GM23338 (cell line): ENCODE measurements around the gene RAI14. TPM values are rescaled to one million over a fixed set of nuclear protein-coding genes. Genes with fewer than 3 reads are reported as not detected.

Experiments used
- ATAC-seq: fragments of 200-7000 bp; cut with Tn5 transposase; 3 replicates; pipeline ENCODE4 v1.9.1; 2020
- DNase-seq: peaks from one replicate; pipeline ENCODE4 v3.0.0-alpha.2; 2015; ENCODE audit warnings: low spot score
- H2AFZ ChIP-seq: fragments of 200-600 bp; sonication (generic); 2 replicates; pipeline ENCODE4 v1.8.0; 2016; ENCODE audit warnings: antibody characterized with exemption, mild to moderate bottlenecking, moderate library complexity
- H3F3A ChIP-seq: fragments of 200-600 bp; sonication (generic); replicated peaks from 2 replicates; pipeline ENCODE4 v1.8.0; 2017; ENCODE audit warnings: antibody characterized with exemption, mixed run types, low read depth
- H3K27ac ChIP-seq: fragments of 200-600 bp; sonication (generic); 2 replicates; pipeline ENCODE4 v1.6.1; 2016; ENCODE audit warnings: low read depth
- H3K27me3 ChIP-seq: fragments of 200-600 bp; sonication (generic); 2 replicates; pipeline ENCODE4 v1.8.0; 2016; ENCODE audit warnings: mild to moderate bottlenecking, mixed run types, moderate library complexity; ENCODE audit not compliant: insufficient read depth
- H3K36me3 ChIP-seq: fragments of 200-600 bp; sonication (generic); 2 replicates; pipeline ENCODE4 v1.8.0; 2016; ENCODE audit warnings: mild to moderate bottlenecking; ENCODE audit not compliant: insufficient read depth
- H3K4me1 ChIP-seq: fragments of 200-600 bp; sonication (generic); 2 replicates; pipeline ENCODE4 v1.8.0; 2016; ENCODE audit warnings: mild to moderate bottlenecking, moderate library complexity; ENCODE audit not compliant: insufficient read depth
- H3K4me2 ChIP-seq: fragments of 200-600 bp; sonication (generic); 2 replicates; pipeline ENCODE4 v1.7.1; 2017; ENCODE audit warnings: mixed run types
- H3K4me3 ChIP-seq: fragments of 200-600 bp; sonication (generic); 2 replicates; pipeline ENCODE4 v1.6.1; 2016; ENCODE audit warnings: mixed run types
- H3K79me2 ChIP-seq: fragments of 200-600 bp; sonication (generic); replicated peaks from 2 replicates; pipeline ENCODE4 v1.8.0; 2017; ENCODE audit warnings: mild to moderate bottlenecking; ENCODE audit not compliant: insufficient read depth
- H3K9me2 ChIP-seq: fragments of 200-600 bp; sonication (generic); 2 replicates; pipeline ENCODE4 v1.8.0; 2017; ENCODE audit not compliant: insufficient read depth
- H4K20me1 ChIP-seq: fragments of 200-600 bp; sonication (generic); replicated peaks from 2 replicates; pipeline ENCODE4 v1.8.0; 2017; ENCODE audit warnings: mild to moderate bottlenecking; ENCODE audit not compliant: insufficient read depth
- H3K27ac Mint-ChIP-seq: 2 replicates; pipeline ENCODE4 v1.8.0; 2020; ENCODE audit warnings: inconsistent platforms, mild to moderate bottlenecking, moderate library complexity, mixed read lengths
- H3K27me3 Mint-ChIP-seq: 3 replicates; pipeline ENCODE4 v1.8.0; 2022; ENCODE audit warnings: low read depth, mild to moderate bottlenecking, moderate library complexity, mixed read lengths, inconsistent platforms; ENCODE audit not compliant: insufficient read depth, poor library complexity
- H3K36me3 Mint-ChIP-seq: 3 replicates; pipeline ENCODE4 v1.8.0; 2021; ENCODE audit warnings: low read depth, mild to moderate bottlenecking, inconsistent platforms, moderate library complexity, mixed read lengths
- H3K4me1 Mint-ChIP-seq: 3 replicates; pipeline ENCODE4 v1.8.0; 2020; ENCODE audit warnings: mild to moderate bottlenecking, inconsistent platforms, mixed read lengths
- H3K4me3 Mint-ChIP-seq: 3 replicates; pipeline ENCODE4 v1.8.0; 2021; ENCODE audit warnings: moderate library complexity, mild to moderate bottlenecking, inconsistent platforms, mixed read lengths
- H3K9me3 Mint-ChIP-seq: 3 replicates; pipeline ENCODE4 v1.8.0; 2020; ENCODE audit warnings: moderate library complexity, mild to moderate bottlenecking, inconsistent platforms, mixed read lengths
- CTCF ChIP-seq, 2 experiments: fragments of 200-600 bp in 1 of 2; sonication (generic) in 1 of 2; conservative IDR thresholded peaks; 2 replicates each; pipeline versions ENCODE4 v1.5.1 to v1.6.1; 2016 to 2017; ENCODE audit warnings: antibody characterized with exemption in 2 of 2, low read depth in 2 of 2, mild to moderate bottlenecking in 2 of 2, moderate library complexity in 1 of 2
- EZH2 ChIP-seq: fragments of 200-600 bp; sonication (generic); IDR thresholded peaks from one replicate; pipeline ENCODE4 v1.8.0; 2017; ENCODE audit warnings: antibody characterized with exemption, mild to moderate bottlenecking, low read depth; ENCODE audit not compliant: unreplicated experiment
- EZH2phosphoT487 ChIP-seq: fragments of 200-600 bp; sonication (generic); IDR thresholded peaks from one replicate; pipeline ENCODE4 v1.8.1; 2018; ENCODE audit warnings: antibody characterized with exemption; ENCODE audit not compliant: unreplicated experiment
- REST ChIP-seq: IDR thresholded peaks from one replicate; pipeline ENCODE4 v1.6.1; 2018; ENCODE audit warnings: antibody characterized with exemption; ENCODE audit not compliant: unreplicated experiment
- STAT1 ChIP-seq: IDR thresholded peaks from one replicate; pipeline ENCODE4 v1.6.1; 2016; ENCODE audit warnings: antibody characterized with exemption; ENCODE audit not compliant: unreplicated experiment
- ZNF114 ChIP-seq: fragments of 250-450 bp; sonication (Bioruptor Pico); IDR thresholded peaks from 2 replicates; pipeline ENCODE4 v1.5.0; 2020; ENCODE audit warnings: mild to moderate bottlenecking, moderate library complexity
- ZNF331 ChIP-seq: fragments of 250-450 bp; sonication (Bioruptor Pico); IDR thresholded peaks from 2 replicates; pipeline ENCODE4 v1.5.0; 2020; ENCODE audit warnings: low read depth, mild to moderate bottlenecking, moderate library complexity
- ZNF462 ChIP-seq: fragments of 250-450 bp; sonication (Bioruptor Pico); IDR thresholded peaks from 2 replicates; pipeline ENCODE4 v1.5.0; 2020; ENCODE audit warnings: mild to moderate bottlenecking, moderate library complexity
- polyA plus RNA-seq: library from polyadenylated mRNA; unstranded; fragments of >200 nt; fragmentation: Nextera tagmentation; extraction: Ambion mirVana; gene quantifications from 2 replicates; pipeline ENCODE4 v1.2.1, GENCODE V29; 2016
- total RNA-seq: library from RNA; depleted of rRNA; stranded (reverse); fragments of >200 nt; shearing (Covaris generic); gene quantifications from 2 replicates; pipeline ENCODE4 v1.2.3, GENCODE V29; 2014

Gene RAI14
- total and polyA plus RNA-seq, 2 experiments from 2014 or later: 58.8 to 95.8 TPM

- TF ChIP-seq ZNF462 (CRISPR knock-in tag) (no peak), STAT1 (no peak), CTCF (conservative IDR thresholded peaks at IDR 0.05; ENCODE audit: low read depth in 2 of 2) (no peak), EZH2phosphoT487 (no peak)
These were observed 62.4 kb downstream of the RAI14 start (continued) for GRCh38 chr5:34718516-34718915.

- H3K4me2 ChIP-seq: peak overlapping the region; percentile 67
- Mint-ChIP-seq H3K9me3 (no peaks in the 10 kb centered on the region), H3K4me3 (peak overlapping the region; percentile 26; the same call in 1 of the 3 replicates)
These were observed 62.9 kb downstream of the RAI14 start for GRCh38 chr5:34719029-34719428.

More at GRCh38 chr5:34719029-34719428, 62.9 kb downstream of the RAI14 start:
- ATAC-seq (no peak; the same call in 2 of the 3 replicates), DNase-seq (no peak)
- H4K20me1 ChIP-seq: peaks cover 2% of the 10 kb centered on the region; the same call in 1 of the 2 replicates
- Mint-ChIP-seq H3K36me3 (peaks cover 22% of the 10 kb centered on the region), H3K27me3 (no peaks in the 10 kb centered on the region), H3K4me1 (peaks cover 52% of the 10 kb centered on the region), H3K27ac (peak overlapping the region; percentile 76; the same call in 1 of the 2 replicates)
- no peak overlapping the region for H2AFZ ChIP-seq
- no peak overlapping the region for H3K4me3 ChIP-seq
- no peaks in the 10 kb centered on the region for H3F3A ChIP-seq
- TF ChIP-seq REST (no peak), ZNF331 (no peak), ZNF114 (CRISPR knock-in tag) (no peak), EZH2 (no peak)
- H3K79me2 ChIP-seq: peaks cover 88% of the 10 kb centered on the region
- no peaks in the 10 kb centered on the region; the same call in 1 of the 2 replicates for H3K36me3 ChIP-seq
- H3K27ac ChIP-seq: peak overlapping the region; percentile 85
- H3K4me1 ChIP-seq: peaks cover 59% of the 10 kb centered on the region
- H3K9me2 ChIP-seq: no peaks in the 10 kb centered on the region
- H3K27me3 ChIP-seq: no peaks in the 10 kb centered on the region
